ENCODE data around the gene ADGRB3.

DNA sequence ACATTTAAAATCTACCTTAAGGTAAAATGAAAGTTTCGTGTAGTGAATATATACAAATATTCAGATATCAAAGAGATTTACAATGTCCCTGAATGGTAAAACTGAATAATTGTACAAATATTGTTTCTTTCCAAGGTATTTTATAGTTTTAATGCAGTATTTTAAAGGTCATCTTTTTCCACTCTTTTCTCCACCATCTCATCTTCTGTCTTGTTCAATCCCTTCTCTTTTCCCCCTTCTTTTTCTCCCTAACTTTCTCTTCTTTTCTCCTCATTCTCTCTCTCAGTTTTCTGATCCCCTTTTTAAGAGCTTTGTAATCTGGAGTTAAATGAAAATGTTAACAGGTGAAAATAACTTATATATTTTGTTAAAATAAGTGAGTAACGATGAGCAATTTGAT is 126.9 kb downstream of the ADGRB3 start:
- TF ChIP-seq, protein P1, sequence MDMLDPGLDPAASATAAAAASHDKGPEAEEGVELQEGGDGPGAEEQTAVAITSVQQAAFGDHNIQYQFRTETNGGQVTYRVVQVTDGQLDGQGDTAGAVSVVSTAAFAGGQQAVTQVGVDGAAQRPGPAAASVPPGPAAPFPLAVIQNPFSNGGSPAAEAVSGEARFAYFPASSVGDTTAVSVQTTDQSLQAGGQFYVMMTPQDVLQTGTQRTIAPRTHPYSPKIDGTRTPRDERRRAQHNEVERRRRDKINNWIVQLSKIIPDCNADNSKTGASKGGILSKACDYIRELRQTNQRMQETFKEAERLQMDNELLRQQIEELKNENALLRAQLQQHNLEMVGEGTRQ (IDR thresholded peaks at IDR 0.05), result no peak
- TF ChIP-seq, protein P2, sequence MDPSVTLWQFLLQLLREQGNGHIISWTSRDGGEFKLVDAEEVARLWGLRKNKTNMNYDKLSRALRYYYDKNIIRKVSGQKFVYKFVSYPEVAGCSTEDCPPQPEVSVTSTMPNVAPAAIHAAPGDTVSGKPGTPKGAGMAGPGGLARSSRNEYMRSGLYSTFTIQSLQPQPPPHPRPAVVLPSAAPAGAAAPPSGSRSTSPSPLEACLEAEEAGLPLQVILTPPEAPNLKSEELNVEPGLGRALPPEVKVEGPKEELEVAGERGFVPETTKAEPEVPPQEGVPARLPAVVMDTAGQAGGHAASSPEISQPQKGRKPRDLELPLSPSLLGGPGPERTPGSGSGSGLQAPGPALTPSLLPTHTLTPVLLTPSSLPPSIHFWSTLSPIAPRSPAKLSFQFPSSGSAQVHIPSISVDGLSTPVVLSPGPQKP (IDR thresholded peaks at IDR 0.05; ENCODE audit: low read depth, low read length), result no peak
- TF ChIP-seq POLR2A (IDR thresholded peaks at IDR 0.05; ENCODE audit: low read length) (no peak), RFX5 (IDR thresholded peaks at IDR 0.05) (no peak), BHLHE40 (IDR thresholded peaks at IDR 0.05; ENCODE audit: low read depth, low read length) (no peak), FOSL2 (IDR thresholded peaks at IDR 0.05) (no peak), FOSL2 (CRISPR knock-in tag; IDR thresholded peaks at IDR 0.05) (no peak), RAD21 (conservative IDR thresholded peaks at IDR 0.05 in 1 of 2, IDR thresholded peaks at IDR 0.05 in 1 of 2) (no peak), EP300 (IDR thresholded peaks at IDR 0.05) (no peak)
- TF ChIP-seq, protein P3, sequence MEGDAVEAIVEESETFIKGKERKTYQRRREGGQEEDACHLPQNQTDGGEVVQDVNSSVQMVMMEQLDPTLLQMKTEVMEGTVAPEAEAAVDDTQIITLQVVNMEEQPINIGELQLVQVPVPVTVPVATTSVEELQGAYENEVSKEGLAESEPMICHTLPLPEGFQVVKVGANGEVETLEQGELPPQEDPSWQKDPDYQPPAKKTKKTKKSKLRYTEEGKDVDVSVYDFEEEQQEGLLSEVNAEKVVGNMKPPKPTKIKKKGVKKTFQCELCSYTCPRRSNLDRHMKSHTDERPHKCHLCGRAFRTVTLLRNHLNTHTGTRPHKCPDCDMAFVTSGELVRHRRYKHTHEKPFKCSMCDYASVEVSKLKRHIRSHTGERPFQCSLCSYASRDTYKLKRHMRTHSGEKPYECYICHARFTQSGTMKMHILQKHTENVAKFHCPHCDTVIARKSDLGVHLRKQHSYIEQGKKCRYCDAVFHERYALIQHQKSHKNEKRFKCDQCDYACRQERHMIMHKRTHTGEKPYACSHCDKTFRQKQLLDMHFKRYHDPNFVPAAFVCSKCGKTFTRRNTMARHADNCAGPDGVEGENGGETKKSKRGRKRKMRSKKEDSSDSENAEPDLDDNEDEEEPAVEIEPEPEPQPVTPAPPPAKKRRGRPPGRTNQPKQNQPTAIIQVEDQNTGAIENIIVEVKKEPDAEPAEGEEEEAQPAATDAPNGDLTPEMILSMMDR (IDR thresholded peaks at IDR 0.05), result no peak
- TF ChIP-seq, protein P4, sequence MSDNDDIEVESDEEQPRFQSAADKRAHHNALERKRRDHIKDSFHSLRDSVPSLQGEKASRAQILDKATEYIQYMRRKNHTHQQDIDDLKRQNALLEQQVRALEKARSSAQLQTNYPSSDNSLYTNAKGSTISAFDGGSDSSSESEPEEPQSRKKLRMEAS (IDR thresholded peaks at IDR 0.05), result no peak

Data from A549 (cell line).